ENCODE measurements around the gene ZNF362.
"Not testable (repeated sequence)": the region's sequence is repeated elsewhere in the genome, so short reads cannot be mapped to it uniquely, and the experiment has no call there.

Gene ZNF362

GRCh38 chr1:33256471-33257206, at the start of gene ZNF362:
Gene ZNF362 (plus strand): TSS chr1:33256492. CDS start chr1:33270575, 14,083 bp downstream.
- DNase-seq: peak; percentile 67

GRCh38 chr1:33211972-33212371, 44.3 kb upstream of the ZNF362 start:
- DNase-seq: no peak

- no peak for DNase-seq
These were observed 36.2 kb upstream of the ZNF362 start for GRCh38 chr1:33219886-33220661.

GRCh38 chr1:33220676-33221384, 35.5 kb upstream of the ZNF362 start:
- DNase-seq: no peak

GRCh38 chr1:33221385-33221758, 34.9 kb upstream of the ZNF362 start:
- no peak for DNase-seq

- DNase-seq: no peak
These were observed 33.9 kb upstream of the ZNF362 start for GRCh38 chr1:33222381-33222780.

- no peak for DNase-seq
These were observed 32.1 kb upstream of the ZNF362 start for GRCh38 chr1:33224166-33224707.

- DNase-seq: no peak
These were observed 30.7 kb upstream of the ZNF362 start for GRCh38 chr1:33225586-33225985.

- no peak for DNase-seq
These were observed 27.3 kb upstream of the ZNF362 start for GRCh38 chr1:33228935-33229487.

GRCh38 chr1:33231166-33231565, 25.1 kb upstream of the ZNF362 start:
- no peak for DNase-seq

GRCh38 chr1:33232716-33233115, 23.6 kb upstream of the ZNF362 start:
- no peak for DNase-seq

GRCh38 chr1:33234131-33234530, 22.2 kb upstream of the ZNF362 start:
- DNase-seq: no peak

- DNase-seq: no peak
These were observed 21.7 kb upstream of the ZNF362 start for GRCh38 chr1:33234588-33234990.

- DNase-seq: no peak
These were observed 20.8 kb upstream of the ZNF362 start for GRCh38 chr1:33235521-33235920.

GRCh38 chr1:33236498-33236897, 19.8 kb upstream of the ZNF362 start:
- DNase-seq: no peak

GRCh38 chr1:33237579-33237978, 18.7 kb upstream of the ZNF362 start:
- DNase-seq: no peak

GRCh38 chr1:33238194-33238724, 18.0 kb upstream of the ZNF362 start:
- not testable (repeated sequence) for DNase-seq

GRCh38 chr1:33239410-33239809, 16.9 kb upstream of the ZNF362 start:
- DNase-seq: not testable (repeated sequence)

GRCh38 chr1:33241866-33242265, 14.4 kb upstream of the ZNF362 start:
- DNase-seq: no peak

- DNase-seq: no peak
These were observed 13.6 kb upstream of the ZNF362 start for GRCh38 chr1:33242652-33243051.

- no peak for DNase-seq
These were observed 12.0 kb upstream of the ZNF362 start for GRCh38 chr1:33244143-33244808.

GRCh38 chr1:33244809-33245186, 11.5 kb upstream of the ZNF362 start:
- no peak for DNase-seq

All from GDM1 (cell line).